ENCODE measurements around the gene XXYLT1. TPM values are rescaled to one million over a fixed set of nuclear protein-coding genes. Genes with fewer than 3 reads are reported as not detected.

Gene XXYLT1
- total and polyA plus RNA-seq, 9 of the 15 experiments (the other 6 are each of a cell fraction or from before 2014, with no cell fraction given), result 1.9 to 18.9 (median 15.0) TPM

DNA sequence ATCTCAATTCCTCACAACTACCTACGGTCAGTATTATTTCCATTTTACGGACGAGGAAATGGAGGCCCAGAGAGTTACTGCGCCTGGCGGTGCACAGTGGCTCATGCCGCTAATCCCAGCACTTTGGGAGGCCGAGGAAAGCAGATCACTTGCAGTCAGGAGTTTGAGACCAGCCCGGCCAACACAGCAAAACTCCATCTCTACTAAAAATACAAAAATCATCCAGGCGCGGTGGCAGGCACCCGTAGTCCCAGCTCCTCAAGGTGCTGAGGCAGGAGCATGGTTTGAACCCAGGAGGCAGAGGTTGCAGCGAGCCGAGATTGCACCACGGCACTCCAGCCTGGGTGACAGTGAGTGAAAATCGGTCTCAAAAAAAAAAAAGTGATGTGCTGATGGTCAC lies 187.3 kb downstream of the XXYLT1 start:
- no peaks in the 10 kb centered on the region for H3K27me3 ChIP-seq (ENCODE audit: control insufficient read depth in 2 of 2, insufficient read depth in 2 of 2, low read length in 2 of 2)
- CTCF ChIA-PET (ENCODE audit: low intra/inter-chr PET ratio), result no interaction called here
- H4K20me1 ChIP-seq (replicated peaks; ENCODE audit: control insufficient read depth, insufficient read depth, low read length), result no peaks in the 10 kb centered on the region
- no peak overlapping the region for H3K4me3 ChIP-seq
- POLR2A ChIA-PET, result interaction anchor here (0.6 kb wide), 2 partner anchors 475 to 529 kb away, joined by 3 to 4 read pairs; no protein-coding TSS in a partner anchor
- no peak overlapping the region for H2AFZ ChIP-seq (ENCODE audit: low read depth, low read length)
- no peak overlapping the region for H3K27ac ChIP-seq (ENCODE audit: extremely low read depth, low read depth, low read length)
- no peak overlapping the region for H3K9ac ChIP-seq (ENCODE audit: insufficient read depth in 1 of 2, low read depth in 2 of 2, low read length in 2 of 2)
- no peaks in the 10 kb centered on the region for H3K36me3 ChIP-seq (ENCODE audit: control insufficient read depth, insufficient read depth, low read length)
- no peak for DNase-seq (ENCODE audit: extremely low read depth in 1 of 4, low spot score in 3 of 4)
- no peak overlapping the region for H3K4me2 ChIP-seq (ENCODE audit: insufficient read depth, low read length)
- H3K9me3 ChIP-seq (replicated peaks; ENCODE audit: control insufficient read depth, insufficient read depth, low read depth, low read length), result no peaks in the 10 kb centered on the region
- in situ Hi-C loops (cut with MboI) (no loop called here), intact Hi-C loops (cut with micrococcal nuclease) (no loop called here)
- TF ChIP-seq PRMT5 (CRISPR knock-in tag; IDR thresholded peaks at IDR 0.05), result no peak
- TF ChIP-seq YY1 (IDR thresholded peaks at IDR 0.05; ENCODE audit: borderline replicate concordance in 1 of 3, control insufficient read depth in 1 of 3, extremely low read depth in 1 of 3, insufficient read depth in 3 of 3, insufficient read length in 1 of 3, insufficient replicate concordance in 2 of 3, low read depth in 1 of 3, low read length in 2 of 3), result no peak
- TF ChIP-seq ZNF280A (IDR thresholded peaks at IDR 0.05; ENCODE audit: low read depth, partially characterized antibody), result no peak
- no peak for TF ChIP-seq KHSRP (IDR thresholded peaks at IDR 0.05)
- TF ChIP-seq, protein P1, sequence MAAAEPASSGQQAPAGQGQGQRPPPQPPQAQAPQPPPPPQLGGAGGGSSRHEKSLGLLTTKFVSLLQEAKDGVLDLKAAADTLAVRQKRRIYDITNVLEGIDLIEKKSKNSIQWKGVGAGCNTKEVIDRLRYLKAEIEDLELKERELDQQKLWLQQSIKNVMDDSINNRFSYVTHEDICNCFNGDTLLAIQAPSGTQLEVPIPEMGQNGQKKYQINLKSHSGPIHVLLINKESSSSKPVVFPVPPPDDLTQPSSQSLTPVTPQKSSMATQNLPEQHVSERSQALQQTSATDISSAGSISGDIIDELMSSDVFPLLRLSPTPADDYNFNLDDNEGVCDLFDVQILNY (CRISPR knock-in tag; IDR thresholded peaks at IDR 0.05), result no peak
- H3K9me1 ChIP-seq (ENCODE audit: control insufficient read depth, insufficient read depth, low read length), result no peaks in the 10 kb centered on the region
- BruUV-seq (replicated peaks), result no TSS peak
- 71% methylated on average over 14 of the region's 15 CpGs for WGBS (ENCODE audit: insufficient coverage, low coverage, missing lambda C conversion rate)
- no peaks in the 10 kb centered on the region for H3K79me2 ChIP-seq (ENCODE audit: control insufficient read depth, insufficient read depth, low read length)
- ATAC-seq, result no peak
- peaks cover 0 to 41% of the 10 kb centered on the region in 2 experiments; a peak in 4 of 5 replicates for H3K4me1 ChIP-seq (replicated peaks in 1 of 2; ENCODE audit: control insufficient read depth in 2 of 2, insufficient read depth in 2 of 2, low read length in 2 of 2)
- FAIRE-seq, result no peak

Measured in K562 (cell line).